WI38 (cell line): ENCODE measurements around the gene NEK1.
A peak's percentile ranks its signal among the peaks of the same experiment; 100 is the strongest.

ENCODE experiments used
- H3K4me3 ChIP-seq: 2 replicates; pipeline ENCODE4 v1.5.1; 2011; ENCODE audit warnings: low read depth, mild to moderate bottlenecking, control low read depth, low read length
- TF ChIP-seq, protein P1 (sequence below): IDR thresholded peaks from 2 replicates; pipeline ENCODE4 v1.5.1; 2012; ENCODE audit warnings: low read depth, mild to moderate bottlenecking, control low read depth, low read length

Gene NEK1

DNA sequence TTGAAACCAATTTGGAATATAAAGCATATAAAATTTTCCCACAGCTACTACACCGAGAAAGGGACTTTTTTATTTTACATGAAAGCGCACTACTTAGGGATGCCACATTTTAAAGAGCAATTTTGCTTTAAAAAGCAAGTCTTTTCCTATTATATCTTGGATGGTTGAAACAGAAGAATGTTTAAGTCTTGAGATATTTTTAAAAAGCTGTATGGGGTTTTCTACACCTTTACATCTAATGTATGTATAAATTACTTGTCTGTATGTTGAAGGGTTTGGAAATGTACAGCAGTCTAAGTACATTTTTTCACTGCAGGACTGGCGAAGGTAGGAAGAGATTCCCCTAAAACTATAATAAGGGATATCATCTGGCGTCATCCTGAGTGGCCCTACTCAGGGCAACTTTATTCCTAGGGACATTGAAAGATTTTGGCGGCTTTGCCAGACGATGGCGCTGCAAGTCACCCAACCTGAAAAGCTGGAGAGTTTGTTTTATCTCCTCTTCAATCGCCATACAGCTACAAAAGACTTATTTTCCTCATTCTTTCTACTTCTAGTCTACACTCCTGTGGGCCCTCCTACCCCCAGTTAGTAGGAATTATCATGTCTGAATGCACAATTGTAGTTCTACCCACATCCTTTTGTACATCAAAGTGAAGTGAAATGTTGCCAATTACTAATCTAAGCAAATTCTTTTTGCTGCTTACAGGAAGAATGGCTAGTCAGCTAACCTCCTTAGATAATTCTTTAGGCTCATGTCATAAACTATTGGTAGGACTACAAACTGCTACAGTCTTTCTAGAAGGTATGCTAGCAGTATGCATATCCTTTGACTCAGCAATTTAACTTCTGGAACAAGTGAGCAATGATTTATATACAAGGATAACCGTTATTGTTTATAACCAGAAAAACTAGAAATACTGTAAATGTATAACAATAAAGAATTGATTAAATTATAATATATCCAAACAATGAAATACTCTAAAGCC lies 782 bp upstream of the NEK1 start:
- TF ChIP-seq, protein P1, sequence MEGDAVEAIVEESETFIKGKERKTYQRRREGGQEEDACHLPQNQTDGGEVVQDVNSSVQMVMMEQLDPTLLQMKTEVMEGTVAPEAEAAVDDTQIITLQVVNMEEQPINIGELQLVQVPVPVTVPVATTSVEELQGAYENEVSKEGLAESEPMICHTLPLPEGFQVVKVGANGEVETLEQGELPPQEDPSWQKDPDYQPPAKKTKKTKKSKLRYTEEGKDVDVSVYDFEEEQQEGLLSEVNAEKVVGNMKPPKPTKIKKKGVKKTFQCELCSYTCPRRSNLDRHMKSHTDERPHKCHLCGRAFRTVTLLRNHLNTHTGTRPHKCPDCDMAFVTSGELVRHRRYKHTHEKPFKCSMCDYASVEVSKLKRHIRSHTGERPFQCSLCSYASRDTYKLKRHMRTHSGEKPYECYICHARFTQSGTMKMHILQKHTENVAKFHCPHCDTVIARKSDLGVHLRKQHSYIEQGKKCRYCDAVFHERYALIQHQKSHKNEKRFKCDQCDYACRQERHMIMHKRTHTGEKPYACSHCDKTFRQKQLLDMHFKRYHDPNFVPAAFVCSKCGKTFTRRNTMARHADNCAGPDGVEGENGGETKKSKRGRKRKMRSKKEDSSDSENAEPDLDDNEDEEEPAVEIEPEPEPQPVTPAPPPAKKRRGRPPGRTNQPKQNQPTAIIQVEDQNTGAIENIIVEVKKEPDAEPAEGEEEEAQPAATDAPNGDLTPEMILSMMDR, result peak; percentile 67
- peak overlapping the region; percentile 93 for H3K4me3 ChIP-seq

DNA sequence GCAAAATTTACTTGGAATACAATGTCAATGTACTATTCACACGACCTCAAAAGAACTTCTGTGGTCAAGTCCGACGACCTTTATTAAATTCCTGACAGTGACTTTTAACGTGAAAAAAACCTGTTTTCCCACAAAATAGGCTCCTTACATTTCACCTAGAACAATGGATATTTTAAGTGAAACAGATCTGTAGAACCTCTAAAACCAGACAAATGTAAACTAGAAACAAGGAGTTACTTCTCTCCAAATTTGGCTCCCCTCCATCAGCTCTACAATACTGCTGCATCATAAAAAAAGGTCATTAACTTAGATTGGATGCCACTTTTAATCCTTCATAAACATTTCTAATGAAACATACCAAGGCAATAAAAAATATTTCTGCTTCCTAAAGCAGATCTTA lies 1.2 kb downstream of the NEK1 start:
- H3K4me3 ChIP-seq, result peak overlapping the region; percentile 93

DNA sequence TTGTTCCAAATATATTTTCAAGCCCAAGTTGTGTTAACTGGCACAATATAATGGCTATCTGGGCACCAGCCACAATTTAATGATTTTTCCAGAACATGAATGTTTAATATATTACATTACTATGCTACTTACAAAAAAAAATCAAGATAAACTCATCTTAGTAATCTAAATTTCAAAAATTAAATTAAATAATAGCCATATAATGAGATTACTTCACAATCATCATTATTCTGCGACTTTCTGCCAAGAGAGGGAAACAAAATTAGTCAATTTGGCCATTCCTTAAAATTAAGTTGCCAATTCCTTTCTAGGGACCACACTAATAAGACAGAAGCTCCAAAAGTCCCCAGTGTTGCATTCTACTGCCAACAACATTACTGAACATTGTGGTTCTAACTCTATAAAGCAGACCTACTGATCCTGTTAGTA lies 7.5 kb downstream of the NEK1 start:
- TF ChIP-seq, protein P1, result no peak
- H3K4me3 ChIP-seq, result no peak overlapping the region

More for the DNA sequence above, 1.2 kb downstream of the NEK1 start:
- TF ChIP-seq, protein P1, result no peak

DNA sequence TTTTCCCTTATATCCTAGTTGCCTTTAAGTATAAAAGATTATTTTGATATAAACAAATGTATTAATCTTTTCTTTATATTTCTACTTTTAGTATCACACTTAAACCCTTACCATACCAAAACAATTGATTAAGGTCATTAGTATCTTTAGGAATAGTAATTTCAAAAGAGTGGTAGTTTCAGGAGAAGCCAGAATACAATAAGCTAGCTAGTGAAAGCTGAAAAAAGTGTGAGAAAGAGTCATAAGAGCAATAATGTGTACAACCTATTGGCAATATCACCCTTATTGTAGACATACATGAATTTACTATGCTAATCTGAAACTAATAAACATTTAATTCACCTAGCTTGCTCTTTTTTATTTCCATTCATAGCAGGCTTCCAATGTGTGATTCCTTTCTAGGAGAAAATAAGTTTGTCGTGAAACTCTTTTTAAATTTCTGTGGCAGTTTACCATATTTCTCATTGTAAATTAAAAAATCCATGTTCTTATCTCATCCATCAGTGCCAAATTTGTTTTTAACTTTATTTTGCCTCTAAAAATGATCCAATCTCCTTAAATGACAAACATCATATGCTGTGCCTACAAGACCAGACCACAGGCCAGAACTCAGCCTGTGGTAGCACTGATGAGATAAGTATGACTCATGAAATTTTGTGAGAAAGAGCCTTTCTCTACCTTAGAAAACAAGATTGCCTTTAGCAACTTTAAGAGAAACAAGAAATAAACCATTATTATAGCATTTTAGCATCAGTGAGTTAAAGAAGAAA lies 8.1 kb downstream of the NEK1 start:
- TF ChIP-seq, protein P1, result no peak

GRCh38 chr4:169603312-169603711 lies 9.1 kb downstream of the NEK1 start:
- TF ChIP-seq, protein P1, result no peak

More for the DNA sequence above, 8.1 kb downstream of the NEK1 start:
- H3K4me3 ChIP-seq, result no peak overlapping the region

GRCh38 chr4:169601016-169601771 lies 11.2 kb downstream of the NEK1 start:
- H3K4me3 ChIP-seq, result no peak overlapping the region
- TF ChIP-seq, protein P1, result no peak

More at GRCh38 chr4:169603312-169603711, 9.1 kb downstream of the NEK1 start:
- no peak overlapping the region for H3K4me3 ChIP-seq
